Measurements from ENCODE around the gene PTPRK.

PTPRK gene

GRCh38 chr6:128345278-128345677 is 175.1 kb downstream of the PTPRK start:
- no peak for DNase-seq (ENCODE audit: low spot score)

DNA sequence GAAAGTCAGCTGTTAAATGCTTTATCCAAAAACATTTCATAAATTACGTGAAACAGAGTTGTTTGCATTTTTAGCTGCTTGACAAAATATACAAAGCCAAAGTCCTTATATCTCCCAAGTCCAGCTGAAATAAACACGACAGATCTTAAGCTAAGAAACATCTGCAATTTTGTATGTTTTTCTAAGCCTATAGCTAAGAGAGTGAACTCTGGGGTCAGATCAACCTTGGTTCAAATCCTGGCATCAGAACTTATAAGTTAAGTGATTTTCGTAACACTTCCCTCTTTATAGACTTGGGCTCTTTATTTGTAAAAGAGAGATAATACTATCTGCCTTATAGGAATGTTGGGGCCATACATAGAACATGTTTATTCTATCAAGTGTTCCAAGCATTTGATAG is 176.7 kb downstream of the PTPRK start:
- no peak for DNase-seq (ENCODE audit: low spot score)

DNA sequence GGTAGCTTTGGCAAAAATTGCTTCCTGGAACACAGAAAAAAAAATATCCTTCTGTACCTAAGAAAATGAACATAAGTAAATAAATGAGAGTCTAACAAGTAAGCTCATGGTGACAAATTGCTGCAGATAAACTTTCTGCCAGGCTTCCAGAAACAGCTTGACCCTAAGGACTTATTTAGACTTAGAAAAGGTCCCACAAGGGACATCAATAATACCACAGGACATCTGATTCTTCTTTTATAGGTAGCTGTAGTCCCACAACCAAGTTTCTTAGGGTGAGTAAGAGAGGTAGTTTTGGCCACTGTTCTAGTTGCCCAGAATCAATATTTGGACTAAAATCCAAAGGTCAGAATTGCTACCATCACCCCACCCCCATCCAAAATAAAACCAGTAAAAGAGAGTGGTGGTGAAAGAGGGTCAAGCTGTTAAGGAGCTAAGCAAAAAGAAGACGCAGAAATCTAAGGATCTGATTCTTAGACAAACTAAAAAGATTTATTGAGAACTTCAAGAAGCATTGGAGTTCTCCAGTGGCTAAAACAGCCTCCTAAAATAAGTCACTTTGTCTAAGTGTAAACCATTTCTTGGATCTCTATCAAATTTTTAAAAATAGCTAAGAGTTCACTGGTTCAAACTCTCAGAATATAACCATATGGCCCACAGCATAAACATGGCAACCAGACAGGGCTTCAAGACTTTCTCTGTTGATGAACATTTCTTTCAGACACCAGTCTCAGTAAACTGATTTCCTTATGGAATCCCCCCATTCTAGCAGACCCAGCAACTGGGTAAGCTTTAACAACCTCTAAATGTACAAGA is 180.6 kb downstream of the PTPRK start:
- no peak for DNase-seq (ENCODE audit: low spot score)

DNA sequence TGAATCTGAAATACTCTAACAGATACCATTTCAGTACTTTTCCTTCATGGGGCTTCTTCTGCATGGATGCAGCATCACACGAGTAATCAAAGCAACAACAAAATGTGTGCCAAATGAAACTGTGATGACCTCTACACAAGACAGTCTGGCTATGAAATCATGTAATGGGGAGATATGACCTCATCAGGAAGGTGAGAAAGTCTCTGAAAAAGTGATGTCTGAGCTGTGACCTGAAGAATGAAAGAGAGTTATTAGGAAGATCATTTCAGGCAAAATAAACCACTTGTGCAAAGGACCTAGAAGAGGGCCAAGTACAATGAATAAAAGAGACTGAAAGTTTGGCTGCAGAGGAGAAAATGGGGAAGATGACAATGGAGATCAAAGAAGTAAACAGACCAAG is 182.8 kb downstream of the PTPRK start:
- no peak for DNase-seq (ENCODE audit: low spot score)

- no peak for DNase-seq (ENCODE audit: low spot score)
These were observed 183.8 kb downstream of the PTPRK start for GRCh38 chr6:128336436-128337095.

- no peak for DNase-seq (ENCODE audit: low spot score)
These were observed 184.4 kb downstream of the PTPRK start for GRCh38 chr6:128335963-128336362.

DNA sequence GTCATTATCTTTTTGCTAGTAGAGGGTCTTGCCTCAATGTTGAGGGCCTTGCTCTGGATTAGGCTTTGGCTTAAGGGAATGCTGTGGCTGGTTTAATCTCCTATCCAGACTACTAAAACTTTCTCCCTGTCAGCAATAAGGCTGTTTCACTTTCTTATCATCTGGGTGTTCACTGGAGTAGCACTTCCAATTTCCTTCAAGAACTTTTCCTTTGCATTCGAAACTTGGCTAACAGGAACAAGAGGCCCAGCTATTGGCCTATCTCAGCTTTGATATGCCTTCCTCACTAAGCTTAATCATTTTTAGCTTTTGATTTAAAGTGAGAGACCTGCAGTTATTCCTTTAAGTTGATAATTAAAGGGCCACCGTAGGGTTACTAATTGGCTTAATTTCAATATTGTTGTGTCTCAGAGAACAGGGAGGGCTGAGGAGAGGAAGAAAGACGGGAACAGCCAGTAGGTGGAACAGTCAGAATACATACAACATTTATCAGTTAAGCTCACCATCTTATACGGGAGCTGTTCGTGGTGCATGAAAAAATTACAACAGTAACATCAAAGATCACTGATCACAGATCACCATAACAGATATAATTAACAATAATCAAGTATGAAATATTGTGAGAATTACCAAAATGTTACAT is 186.7 kb downstream of the PTPRK start:
- no peak for DNase-seq (ENCODE audit: low spot score)

GRCh38 chr6:128327890-128328289 is 192.5 kb downstream of the PTPRK start:
- no peak for DNase-seq (ENCODE audit: low spot score)

DNA sequence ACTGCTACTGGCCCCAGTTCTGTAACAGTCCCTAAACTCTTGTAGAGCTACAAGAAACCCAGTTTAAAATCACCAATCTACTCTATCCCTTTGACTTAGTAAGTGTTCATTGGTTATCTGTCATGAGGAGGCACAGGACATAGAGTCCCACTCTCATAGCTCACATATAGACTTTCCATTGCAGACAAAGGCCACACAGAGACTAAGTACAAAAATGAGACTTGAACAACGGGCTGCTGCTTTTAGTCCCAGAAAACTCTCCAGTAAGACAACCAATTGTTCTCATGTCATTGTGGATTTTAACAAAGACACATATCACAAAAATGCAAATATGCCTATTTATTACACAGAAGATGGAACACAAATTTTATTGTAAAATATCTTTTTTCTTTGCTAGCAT is 197.4 kb downstream of the PTPRK start:
- peak; percentile 83 for DNase-seq (ENCODE audit: low spot score)

DNA sequence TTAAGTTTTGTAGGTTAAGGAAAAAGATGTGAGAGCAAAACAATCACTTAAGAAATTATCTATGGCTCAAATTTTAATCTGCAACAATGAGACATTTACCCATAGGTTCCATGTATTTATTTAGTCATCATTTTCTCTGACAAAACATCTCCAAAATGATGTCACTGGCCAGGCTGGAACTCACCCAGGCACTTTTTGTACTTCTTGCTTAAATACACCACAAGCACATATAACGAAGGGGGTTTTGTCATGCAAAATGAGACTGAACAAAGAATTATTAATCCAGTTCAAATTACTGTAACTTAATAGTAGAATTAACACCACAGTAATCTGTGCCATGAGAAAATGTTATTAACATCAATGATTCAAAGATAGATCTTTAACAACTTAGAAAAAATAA is 200.5 kb downstream of the PTPRK start:
- DNase-seq (ENCODE audit: low spot score): no peak

- DNase-seq (ENCODE audit: low spot score): no peak
These were observed 201.2 kb downstream of the PTPRK start for GRCh38 chr6:128319157-128319556.

DNA sequence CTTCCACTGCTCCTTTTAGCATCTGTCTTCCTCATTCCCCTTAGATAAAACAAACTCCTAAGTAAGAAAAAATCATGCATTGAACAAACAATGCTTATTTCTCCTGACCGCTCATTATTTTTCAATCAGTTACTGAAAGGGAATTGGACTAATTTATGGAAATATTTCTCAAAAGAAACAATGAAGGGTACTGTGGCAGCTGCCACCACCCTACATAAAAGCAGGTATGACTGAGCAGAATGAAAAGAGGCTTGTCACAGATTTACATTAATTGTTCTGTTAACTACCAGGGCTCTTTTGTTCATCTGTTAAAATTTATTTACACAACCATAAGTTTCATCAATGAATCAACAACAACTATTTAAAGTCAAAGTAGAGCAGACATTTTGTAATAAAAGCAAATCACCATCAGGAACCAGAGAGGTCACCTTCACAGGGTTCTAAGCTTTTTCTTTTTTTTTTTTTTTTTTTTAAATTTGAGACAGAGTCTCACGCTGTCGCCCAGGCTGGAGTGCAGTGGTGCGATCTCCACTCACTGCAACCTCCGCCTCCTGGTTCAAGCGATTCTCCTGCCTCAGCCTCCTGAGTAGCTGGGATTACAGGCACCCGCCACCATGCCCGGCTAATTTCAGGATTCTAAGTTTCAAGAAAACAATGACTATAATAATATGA is 204.0 kb downstream of the PTPRK start:
- DNase-seq (ENCODE audit: low spot score): no peak

DNA sequence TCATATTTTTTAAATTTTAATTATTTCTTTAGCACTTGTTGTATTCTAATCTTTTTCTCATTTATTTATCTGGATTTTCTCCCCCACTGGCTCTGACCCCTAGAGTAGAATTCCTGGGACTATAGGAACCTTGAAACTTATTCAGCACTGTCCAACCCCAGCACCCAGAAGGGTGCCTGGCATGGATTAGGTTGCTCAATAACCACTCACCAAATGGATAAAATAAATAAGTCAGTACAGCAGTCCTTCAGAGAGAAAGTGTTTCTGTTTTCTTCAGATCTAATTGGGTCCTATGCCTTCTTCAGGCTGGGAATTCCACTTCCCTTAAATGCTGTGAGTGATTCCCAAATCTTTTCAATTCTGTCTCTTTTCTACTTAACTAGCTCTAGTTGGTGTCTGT is 206.2 kb downstream of the PTPRK start:
- no peak for DNase-seq (ENCODE audit: low spot score)

- DNase-seq (ENCODE audit: low spot score): no peak
These were observed 208.3 kb downstream of the PTPRK start for GRCh38 chr6:128311944-128312570.

- DNase-seq (ENCODE audit: low spot score): no peak
These were observed 209.9 kb downstream of the PTPRK start for GRCh38 chr6:128310451-128310850.

DNA sequence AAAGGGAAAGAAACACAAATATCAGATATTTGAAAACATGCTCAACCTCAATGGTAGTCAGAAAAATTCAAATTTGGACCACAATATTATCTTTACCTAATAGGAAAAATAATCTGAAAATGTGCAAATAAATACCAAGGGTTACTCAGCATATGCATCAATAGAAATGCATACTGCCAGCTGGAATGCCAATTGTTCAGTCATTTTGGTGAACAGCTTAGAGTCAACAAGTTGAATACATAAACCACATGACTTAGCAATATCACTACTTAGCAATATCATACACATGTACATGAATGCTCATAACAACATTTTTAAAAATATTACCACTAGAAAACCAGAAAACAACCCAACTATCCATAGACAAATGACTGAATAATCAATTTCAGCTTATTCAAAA is 212.7 kb downstream of the PTPRK start:
- no peak for DNase-seq (ENCODE audit: low spot score)

- DNase-seq (ENCODE audit: low spot score): no peak
These were observed 214.4 kb downstream of the PTPRK start for GRCh38 chr6:128305976-128306375.

- DNase-seq (ENCODE audit: low spot score): no peak
These were observed 215.2 kb downstream of the PTPRK start for GRCh38 chr6:128305228-128305627.

DNA sequence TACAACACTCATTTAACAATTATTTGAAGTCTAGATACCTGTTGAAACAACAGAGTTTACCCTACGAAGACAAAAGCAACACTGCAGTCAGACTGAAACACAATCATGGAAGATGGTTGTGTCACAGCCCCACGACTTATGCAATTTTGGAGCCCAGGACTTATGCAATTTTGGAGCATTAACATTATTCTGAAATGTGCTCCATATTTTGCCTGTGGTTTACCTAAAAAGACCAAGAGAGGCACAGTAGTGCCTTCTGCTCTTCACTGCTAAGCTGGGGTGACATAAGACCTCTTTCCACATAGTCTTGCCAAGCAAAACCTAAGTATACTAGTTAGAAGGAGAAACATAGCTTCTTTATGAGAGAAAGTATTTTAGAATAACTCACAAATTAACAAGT is 216.5 kb downstream of the PTPRK start:
- DNase-seq (ENCODE audit: low spot score): no peak

GRCh38 chr6:128302942-128303341 is 217.5 kb downstream of the PTPRK start:
- DNase-seq (ENCODE audit: low spot score): no peak

DNA sequence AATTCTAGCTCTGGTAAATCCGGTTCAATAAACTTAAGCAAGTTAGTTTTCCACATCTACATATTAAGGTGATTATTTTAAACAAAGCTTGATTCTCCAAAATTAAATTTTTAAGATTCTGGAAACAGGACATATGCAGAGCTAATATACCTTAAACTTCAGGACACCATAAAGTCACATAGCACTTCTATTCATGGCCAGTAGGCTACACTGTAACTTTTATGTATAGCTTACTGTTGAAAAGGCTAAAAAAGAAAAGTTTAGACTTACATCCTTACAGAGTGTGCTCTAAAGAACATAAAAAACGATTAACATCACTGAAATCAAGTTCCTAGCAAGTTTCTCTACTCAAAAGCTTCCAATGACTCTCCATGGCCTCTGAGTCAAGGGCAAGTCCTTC is 224.7 kb downstream of the PTPRK start:
- no peak for DNase-seq (ENCODE audit: low spot score)

DNA sequence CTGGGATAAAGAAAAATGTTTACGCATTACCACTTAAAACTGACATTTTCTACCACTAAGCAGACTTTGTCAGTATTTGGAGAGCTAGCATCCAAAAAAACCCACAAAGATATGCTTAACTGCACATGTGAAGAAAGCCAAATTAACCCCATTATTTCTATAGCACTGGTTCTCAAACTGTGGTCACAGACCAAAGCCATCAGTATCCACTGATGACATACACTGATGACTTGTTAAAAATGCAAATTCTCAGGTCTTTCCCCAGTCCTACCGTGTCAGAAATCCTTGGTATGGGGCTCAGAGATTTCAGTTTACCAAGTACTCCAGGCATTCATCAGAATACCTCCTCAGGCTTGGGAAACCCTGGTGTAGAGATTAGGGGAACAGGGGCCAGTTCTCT is 230.2 kb downstream of the PTPRK start:
- no peak for DNase-seq (ENCODE audit: low spot score)
